ENCODE data around the gene HYDIN. TPM values are rescaled to one million over a fixed set of nuclear protein-coding genes. Genes with fewer than 3 reads are reported as not detected.

HYDIN gene
- polyA plus RNA-seq, 1 donor from 2014 or later, result 2.2 TPM

DNA sequence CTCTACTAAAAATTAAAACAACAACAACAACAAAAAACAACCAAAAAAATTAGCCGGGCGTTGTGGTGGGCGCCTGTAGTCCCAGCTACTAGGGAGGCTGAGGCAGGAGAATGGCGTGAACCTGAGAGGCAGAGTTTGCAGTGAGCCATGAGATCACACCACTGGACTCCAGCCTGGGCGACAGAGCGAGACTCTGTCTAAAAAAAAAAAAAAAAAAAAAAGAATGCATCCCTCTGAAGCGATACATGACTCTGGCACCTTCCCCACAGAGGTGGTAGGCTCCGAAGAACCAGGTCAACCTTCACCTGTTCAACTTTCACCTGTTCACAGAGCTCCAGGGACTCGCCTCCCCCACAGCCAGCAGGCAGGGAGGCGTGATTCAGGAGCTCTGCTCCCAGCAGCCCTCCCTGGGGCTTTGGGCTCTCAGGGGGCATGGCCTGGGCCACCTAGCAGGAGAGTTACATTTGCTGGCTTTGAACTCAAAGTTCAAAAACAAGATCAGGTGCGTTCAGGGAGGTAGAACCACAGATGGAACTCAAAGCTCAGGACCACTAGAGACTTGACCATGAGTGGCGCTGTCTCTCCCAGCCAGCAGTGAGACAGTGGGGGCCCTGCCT, 435.1 kb downstream of the HYDIN start:
- H3K4me2 ChIP-seq (ENCODE audit: low read length), result no peak overlapping the region
- no peak overlapping the region for H2AFZ ChIP-seq (ENCODE audit: low read depth, low read length)
- H3F3A ChIP-seq (ENCODE audit: insufficient read depth, low read length, poor library complexity, severe bottlenecking), result no peaks in the 10 kb centered on the region
- H3K79me2 ChIP-seq (replicated peaks; ENCODE audit: insufficient read depth, low read length), result peaks cover 36% of the 10 kb centered on the region
- no peak overlapping the region for H3K9ac ChIP-seq (ENCODE audit: low read length)
- TF ChIP-seq, protein P1, sequence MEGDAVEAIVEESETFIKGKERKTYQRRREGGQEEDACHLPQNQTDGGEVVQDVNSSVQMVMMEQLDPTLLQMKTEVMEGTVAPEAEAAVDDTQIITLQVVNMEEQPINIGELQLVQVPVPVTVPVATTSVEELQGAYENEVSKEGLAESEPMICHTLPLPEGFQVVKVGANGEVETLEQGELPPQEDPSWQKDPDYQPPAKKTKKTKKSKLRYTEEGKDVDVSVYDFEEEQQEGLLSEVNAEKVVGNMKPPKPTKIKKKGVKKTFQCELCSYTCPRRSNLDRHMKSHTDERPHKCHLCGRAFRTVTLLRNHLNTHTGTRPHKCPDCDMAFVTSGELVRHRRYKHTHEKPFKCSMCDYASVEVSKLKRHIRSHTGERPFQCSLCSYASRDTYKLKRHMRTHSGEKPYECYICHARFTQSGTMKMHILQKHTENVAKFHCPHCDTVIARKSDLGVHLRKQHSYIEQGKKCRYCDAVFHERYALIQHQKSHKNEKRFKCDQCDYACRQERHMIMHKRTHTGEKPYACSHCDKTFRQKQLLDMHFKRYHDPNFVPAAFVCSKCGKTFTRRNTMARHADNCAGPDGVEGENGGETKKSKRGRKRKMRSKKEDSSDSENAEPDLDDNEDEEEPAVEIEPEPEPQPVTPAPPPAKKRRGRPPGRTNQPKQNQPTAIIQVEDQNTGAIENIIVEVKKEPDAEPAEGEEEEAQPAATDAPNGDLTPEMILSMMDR (IDR thresholded peaks at IDR 0.05; ENCODE audit: poor library complexity, severe bottlenecking), result no peak
- no peak for TF ChIP-seq POLR2AphosphoS5 (IDR thresholded peaks at IDR 0.05)
- no peak for TF ChIP-seq MXI1 (conservative IDR thresholded peaks at IDR 0.05; ENCODE audit: poor library complexity, severe bottlenecking)
- TF ChIP-seq SMC3 (conservative IDR thresholded peaks at IDR 0.05; ENCODE audit: poor library complexity), result no peak
- no peak for TF ChIP-seq EP300 (conservative IDR thresholded peaks at IDR 0.05; ENCODE audit: poor library complexity, severe bottlenecking)
- TF ChIP-seq TAF1 (IDR thresholded peaks at IDR 0.05; ENCODE audit: low read depth), result no peak
- H3K27me3 ChIP-seq (ENCODE audit: insufficient read depth, low read depth, low read length), result no peaks in the 10 kb centered on the region
- H3K9me3 ChIP-seq (ENCODE audit: low read length), result no peaks in the 10 kb centered on the region
- H3K36me3 ChIP-seq (ENCODE audit: insufficient read depth, low read length), result no peaks in the 10 kb centered on the region
- no peaks in the 10 kb centered on the region for H4K20me1 ChIP-seq (ENCODE audit: insufficient read depth)
- H3K4me3 ChIP-seq (ENCODE audit: low read length), result no peak overlapping the region
- no peaks in the 10 kb centered on the region for H3K9me2 ChIP-seq (ENCODE audit: insufficient read depth, low read length)
- no peak overlapping the region for H3K27ac ChIP-seq (ENCODE audit: low read length)

DNA sequence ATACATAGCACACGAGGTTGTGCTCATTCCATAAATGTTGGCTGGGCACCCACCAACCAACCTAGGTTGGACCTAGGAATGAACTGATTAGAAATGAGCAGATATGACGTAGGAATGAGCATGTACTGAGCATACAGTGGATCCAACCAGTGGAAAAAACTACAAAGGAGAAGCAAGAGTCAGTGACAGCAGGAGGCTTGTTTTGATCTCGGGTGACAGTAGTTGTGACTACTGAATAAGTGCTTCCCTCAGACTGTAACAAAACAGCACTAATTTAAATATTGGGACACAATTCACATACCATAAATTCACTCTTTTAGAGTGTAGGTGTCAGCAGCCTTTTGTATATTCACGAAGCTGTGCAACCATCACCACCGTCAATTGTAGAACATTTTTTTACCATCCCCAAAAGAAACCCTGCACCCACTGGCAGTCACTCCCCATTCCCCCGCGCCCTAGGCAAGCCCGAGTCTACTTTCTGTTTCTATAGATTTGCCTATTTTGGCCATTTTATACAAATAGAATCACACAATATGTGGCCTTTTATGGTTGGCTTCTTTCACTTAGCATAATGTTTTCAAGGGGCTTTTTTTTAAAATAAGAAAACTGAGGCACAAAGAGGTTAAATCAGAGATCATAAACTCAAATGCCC, 436.5 kb downstream of the HYDIN start:
- Histone ChIP-seq H3K27me3 (ENCODE audit: insufficient read depth, low read depth, low read length) (no peaks in the 10 kb centered on the region), H4K20me1 (ENCODE audit: insufficient read depth) (no peaks in the 10 kb centered on the region), H3K9me2 (ENCODE audit: insufficient read depth, low read length) (no peaks in the 10 kb centered on the region), H3K27ac (ENCODE audit: low read length) (no peak overlapping the region), H3K4me3 (ENCODE audit: low read length) (no peak overlapping the region), H2AFZ (ENCODE audit: low read depth, low read length) (no peak overlapping the region), H3K36me3 (ENCODE audit: insufficient read depth, low read length) (no peaks in the 10 kb centered on the region), H3K9me3 (ENCODE audit: low read length) (no peaks in the 10 kb centered on the region), H3K9ac (ENCODE audit: low read length) (no peak overlapping the region), H3K79me2 (replicated peaks; ENCODE audit: insufficient read depth, low read length) (peaks cover 22% of the 10 kb centered on the region), H3F3A (ENCODE audit: insufficient read depth, low read length, poor library complexity, severe bottlenecking) (no peaks in the 10 kb centered on the region), H3K4me2 (ENCODE audit: low read length) (no peak overlapping the region)
- TF ChIP-seq TAF1 (IDR thresholded peaks at IDR 0.05; ENCODE audit: low read depth), result no peak
- TF ChIP-seq, protein P1 (IDR thresholded peaks at IDR 0.05; ENCODE audit: poor library complexity, severe bottlenecking), result no peak
- no peak for TF ChIP-seq EP300 (conservative IDR thresholded peaks at IDR 0.05; ENCODE audit: poor library complexity, severe bottlenecking)
- TF ChIP-seq MXI1 (conservative IDR thresholded peaks at IDR 0.05; ENCODE audit: poor library complexity, severe bottlenecking), result no peak
- no peak for TF ChIP-seq RAD21 (conservative IDR thresholded peaks at IDR 0.05)
- TF ChIP-seq EZH2 (IDR thresholded peaks at IDR 0.05; ENCODE audit: borderline replicate concordance, insufficient read depth, low read length, poor library complexity, severe bottlenecking), result no peak
- TF ChIP-seq POLR2AphosphoS5 (IDR thresholded peaks at IDR 0.05), result no peak
- no peak for TF ChIP-seq SMC3 (conservative IDR thresholded peaks at IDR 0.05; ENCODE audit: poor library complexity)
- TF ChIP-seq, protein P2, sequence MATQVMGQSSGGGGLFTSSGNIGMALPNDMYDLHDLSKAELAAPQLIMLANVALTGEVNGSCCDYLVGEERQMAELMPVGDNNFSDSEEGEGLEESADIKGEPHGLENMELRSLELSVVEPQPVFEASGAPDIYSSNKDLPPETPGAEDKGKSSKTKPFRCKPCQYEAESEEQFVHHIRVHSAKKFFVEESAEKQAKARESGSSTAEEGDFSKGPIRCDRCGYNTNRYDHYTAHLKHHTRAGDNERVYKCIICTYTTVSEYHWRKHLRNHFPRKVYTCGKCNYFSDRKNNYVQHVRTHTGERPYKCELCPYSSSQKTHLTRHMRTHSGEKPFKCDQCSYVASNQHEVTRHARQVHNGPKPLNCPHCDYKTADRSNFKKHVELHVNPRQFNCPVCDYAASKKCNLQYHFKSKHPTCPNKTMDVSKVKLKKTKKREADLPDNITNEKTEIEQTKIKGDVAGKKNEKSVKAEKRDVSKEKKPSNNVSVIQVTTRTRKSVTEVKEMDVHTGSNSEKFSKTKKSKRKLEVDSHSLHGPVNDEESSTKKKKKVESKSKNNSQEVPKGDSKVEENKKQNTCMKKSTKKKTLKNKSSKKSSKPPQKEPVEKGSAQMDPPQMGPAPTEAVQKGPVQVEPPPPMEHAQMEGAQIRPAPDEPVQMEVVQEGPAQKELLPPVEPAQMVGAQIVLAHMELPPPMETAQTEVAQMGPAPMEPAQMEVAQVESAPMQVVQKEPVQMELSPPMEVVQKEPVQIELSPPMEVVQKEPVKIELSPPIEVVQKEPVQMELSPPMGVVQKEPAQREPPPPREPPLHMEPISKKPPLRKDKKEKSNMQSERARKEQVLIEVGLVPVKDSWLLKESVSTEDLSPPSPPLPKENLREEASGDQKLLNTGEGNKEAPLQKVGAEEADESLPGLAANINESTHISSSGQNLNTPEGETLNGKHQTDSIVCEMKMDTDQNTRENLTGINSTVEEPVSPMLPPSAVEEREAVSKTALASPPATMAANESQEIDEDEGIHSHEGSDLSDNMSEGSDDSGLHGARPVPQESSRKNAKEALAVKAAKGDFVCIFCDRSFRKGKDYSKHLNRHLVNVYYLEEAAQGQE (IDR thresholded peaks at IDR 0.05; ENCODE audit: borderline replicate concordance), result no peak
